ENCODE results near the gene EEIG1. TPM values are rescaled to one million over a fixed set of nuclear protein-coding genes. Genes with fewer than 3 reads are reported as not detected.

The EEIG1 gene
- total RNA-seq (245 and 267 TPM in 2 replicates), polyA plus RNA-seq (39.9 and 57.2 TPM in 2 replicates), polyA minus RNA-seq (25.5 and 32.5 TPM in 2 replicates)
- 15.7 TPM for total RNA-seq (2013)

GRCh38 chr9:127980706-127981558 lies at the start of gene EEIG1:
TSS of gene EEIG1 (minus strand) at chr9:127980989. CDS start at chr9:127980137, 852 bp downstream.
- peak within 1 kb of the TSS; percentile 97 for H3K4me3 Mint-ChIP-seq
- Histone ChIP-seq H3K4me1 (ENCODE audit: control insufficient read depth in 2 of 2, insufficient read depth in 2 of 2, low read length in 2 of 2) (peaks cover 66 to 85% of the 10 kb centered on the region in 2 donors), H3K9me3 (ENCODE audit: control extremely low read depth in 1 of 3, control insufficient read depth in 2 of 3, insufficient read depth in 1 of 3, low read length in 2 of 3) (no peaks in the 10 kb centered on the region), H3K27ac (ENCODE audit: low read length in 2 of 2) (peak within 1 kb of the TSS; percentile 87 to 93), H4K20me1 (ENCODE audit: control insufficient read depth, insufficient read depth, low read length, poor library complexity, severe bottlenecking) (peaks cover 43% of the 10 kb centered on the region), H3K9ac (ENCODE audit: low read length) (peak within 1 kb of the TSS; percentile 78), H3K4me3 (ENCODE audit: control extremely low read depth in 1 of 5, extremely low read depth in 1 of 5, insufficient read depth in 1 of 5, low read depth in 2 of 5, low read length in 4 of 5) (peak within 1 kb of the TSS; percentile 70 to 95 (median 82)), H3K79me2 (ENCODE audit: control insufficient read depth, insufficient read depth, low read length) (peaks cover 70% of the 10 kb centered on the region), H3K27me3 (replicated peaks in 1 of 4; ENCODE audit: control extremely low read depth in 1 of 4, control insufficient read depth in 3 of 4, insufficient read depth in 4 of 4, low read length in 3 of 4) (no peaks in the 10 kb centered on the region), H3K36me3 (replicated peaks in 1 of 2; ENCODE audit: control extremely low read depth in 1 of 2, control insufficient read depth in 1 of 2, extremely low read depth in 1 of 2, insufficient read depth in 2 of 2, low read length in 1 of 2) (peaks cover 0 to 8% of the 10 kb centered on the region in 2 experiments), H2AFZ (ENCODE audit: insufficient read depth, low read depth, low read length, poor library complexity, severe bottlenecking) (peak within 1 kb of the TSS; percentile 61), H3K4me2 (replicated peaks; ENCODE audit: low read depth, low read length, poor library complexity, severe bottlenecking) (peak within 1 kb of the TSS; percentile 75)
- POLR2A ChIA-PET = interaction anchor here (0.6 to 15.3 kb wide), 16 partner anchors 10 to 210 kb away, joined by 3 to 212 read pairs (median 6); partner anchors contain the start of genes NAIF1 and SLC25A25
- peak; percentile 77 for ATAC-seq (ENCODE audit: low read depth)
- H3K27me3 Mint-ChIP-seq = no peaks in the 10 kb centered on the region
- intact Hi-C loops (cut with micrococcal nuclease) = loop anchor here (1.0 to 2.0 kb wide), 4 partner anchors 26 to 86 kb away; partner anchors contain the start of gene NAIF1
- CTCF ChIA-PET = interaction anchor here (0.6 to 20.6 kb wide), 10 partner anchors 10 to 137 kb away, joined by 3 to 282 read pairs (median 7); no protein-coding TSS in a partner anchor
- H3K4me1 Mint-ChIP-seq = peaks cover 68% of the 10 kb centered on the region
- under 1% methylated on average over 93 of the region's 93 CpGs for WGBS (ENCODE audit: insufficient coverage)
- DNase-seq = peak; percentile 97
- no peaks in the 10 kb centered on the region for H3K9me3 Mint-ChIP-seq (ENCODE audit: insufficient read depth)
- no peak for TF ChIP-seq CTCF (IDR thresholded peaks at IDR 0.05)
- peak within 1 kb of the TSS; percentile 98 for H3K27ac Mint-ChIP-seq

- Mint-ChIP-seq H3K4me3 (peak overlapping the region; percentile 10), H3K4me1 (peaks cover 73% of the 10 kb centered on the region), H3K27me3 (no peaks in the 10 kb centered on the region), H3K27ac (peak overlapping the region; percentile 84), H3K9me3 (ENCODE audit: insufficient read depth) (no peaks in the 10 kb centered on the region)
- Histone ChIP-seq H3K9me3 (ENCODE audit: control extremely low read depth in 1 of 3, control insufficient read depth in 2 of 3, insufficient read depth in 1 of 3, low read length in 2 of 3) (no peaks in the 10 kb centered on the region), H2AFZ (ENCODE audit: insufficient read depth, low read depth, low read length, poor library complexity, severe bottlenecking) (no peak overlapping the region), H3K4me2 (replicated peaks; ENCODE audit: low read depth, low read length, poor library complexity, severe bottlenecking) (peak overlapping the region; percentile 50), H3K27ac (ENCODE audit: low read length in 2 of 2) (peak overlapping the region; percentile 88 to 100), H3K9ac (ENCODE audit: low read length) (no peak overlapping the region), H3K36me3 (replicated peaks in 1 of 2; ENCODE audit: control extremely low read depth in 1 of 2, control insufficient read depth in 1 of 2, extremely low read depth in 1 of 2, insufficient read depth in 2 of 2, low read length in 1 of 2) (no peaks in the 10 kb centered on the region), H4K20me1 (ENCODE audit: control insufficient read depth, insufficient read depth, low read length, poor library complexity, severe bottlenecking) (no peaks in the 10 kb centered on the region), H3K79me2 (ENCODE audit: control insufficient read depth, insufficient read depth, low read length) (no peaks in the 10 kb centered on the region), H3K4me1 (ENCODE audit: control insufficient read depth in 2 of 2, insufficient read depth in 2 of 2, low read length in 2 of 2) (peaks cover 66 to 94% of the 10 kb centered on the region in 2 donors), H3K27me3 (replicated peaks in 1 of 4; ENCODE audit: control extremely low read depth in 1 of 4, control insufficient read depth in 3 of 4, insufficient read depth in 4 of 4, low read length in 3 of 4) (no peaks in the 10 kb centered on the region), H3K4me3 (ENCODE audit: control extremely low read depth in 1 of 5, extremely low read depth in 1 of 5, insufficient read depth in 1 of 5, low read depth in 2 of 5, low read length in 4 of 5) (no peak overlapping the region)
- ChIA-PET CTCF (interaction anchor here (0.7 to 13.5 kb wide), 7 partner anchors 21 to 90 kb away, joined by 3 to 282 read pairs (median 27); partner anchors contain the start of gene EEIG1), POLR2A (interaction anchor here (0.7 to 12.8 kb wide), 4 partner anchors 17 to 46 kb away, joined by 3 to 212 read pairs (median 6); partner anchors contain the start of gene EEIG1)
- DNase-seq = no peak
- no peak for ATAC-seq (ENCODE audit: low read depth)
- TF ChIP-seq CTCF (IDR thresholded peaks at IDR 0.05) (no peak), EZH2 (IDR thresholded peaks at IDR 0.05; ENCODE audit: borderline replicate concordance, insufficient read depth, low read depth, low read length, poor library complexity, severe bottlenecking) (no peak)
- 100% methylated on average over 1 of the region's 4 CpGs for WGBS (ENCODE audit: insufficient coverage)
- intact Hi-C loops (cut with micrococcal nuclease) = loop anchor here (5.0 kb wide), 1 partner anchor 40 kb away; the partner anchor contains the start of genes NAIF1 and SLC25A25
Measured at GRCh38 chr9:128027705-128028104, 46.9 kb upstream of the EEIG1 start.

Measured in B cell (primary cell).